Measurements from ENCODE around the gene CYTH3. TPM values are rescaled to one million over a fixed set of nuclear protein-coding genes. Genes with fewer than 3 reads are reported as not detected.

Gene CYTH3
- total and polyA plus RNA-seq, 2 donors (not counting 3 experiments of a cell fraction or from before 2014, with no cell fraction given): 8.6 to 11.2 TPM

- no peaks in the 10 kb centered on the region for H4K20me1 ChIP-seq (replicated peaks; ENCODE audit: control insufficient read depth, extremely low read depth, insufficient read depth, low read length)
- H3K79me2 ChIP-seq (ENCODE audit: control insufficient read depth, insufficient read depth, low read length): no peaks in the 10 kb centered on the region
- no peak overlapping the region for H3K4me3 ChIP-seq (replicated peaks in 1 of 3; ENCODE audit: insufficient read depth in 1 of 3, low read depth in 1 of 3, low read length in 3 of 3)
- no peaks in the 10 kb centered on the region for H3K9me3 ChIP-seq (replicated peaks; ENCODE audit: control insufficient read depth, insufficient read depth, low read length)
- peaks cover 17 to 23% of the 10 kb centered on the region in 2 experiments for H3K36me3 ChIP-seq (ENCODE audit: control insufficient read depth in 2 of 2, extremely low read depth in 1 of 2, insufficient read depth in 2 of 2, low read length in 2 of 2)
- ChIA-PET POLR2A (no interaction called here), CTCF (no interaction called here)
- no peak overlapping the region for H2AFZ ChIP-seq (ENCODE audit: low read depth, low read length)
- no TSS peak for BruUV-seq (replicated peaks)
- H3K9ac ChIP-seq (replicated peaks; ENCODE audit: extremely low read depth, insufficient read depth, low read length): no peak overlapping the region
- no peaks in the 10 kb centered on the region for H3K4me1 ChIP-seq (ENCODE audit: control insufficient read depth, extremely low read depth, insufficient read depth, low read length)
- TF ChIP-seq POLR2AphosphoS5 (IDR thresholded peaks at IDR 0.05; ENCODE audit: insufficient read depth, low read depth, low read length): no peak
- TF ChIP-seq GATA2 (IDR thresholded peaks at IDR 0.05; ENCODE audit: insufficient read depth, insufficient read length, low read depth, low read length): no peak
- TF ChIP-seq, protein P1, sequence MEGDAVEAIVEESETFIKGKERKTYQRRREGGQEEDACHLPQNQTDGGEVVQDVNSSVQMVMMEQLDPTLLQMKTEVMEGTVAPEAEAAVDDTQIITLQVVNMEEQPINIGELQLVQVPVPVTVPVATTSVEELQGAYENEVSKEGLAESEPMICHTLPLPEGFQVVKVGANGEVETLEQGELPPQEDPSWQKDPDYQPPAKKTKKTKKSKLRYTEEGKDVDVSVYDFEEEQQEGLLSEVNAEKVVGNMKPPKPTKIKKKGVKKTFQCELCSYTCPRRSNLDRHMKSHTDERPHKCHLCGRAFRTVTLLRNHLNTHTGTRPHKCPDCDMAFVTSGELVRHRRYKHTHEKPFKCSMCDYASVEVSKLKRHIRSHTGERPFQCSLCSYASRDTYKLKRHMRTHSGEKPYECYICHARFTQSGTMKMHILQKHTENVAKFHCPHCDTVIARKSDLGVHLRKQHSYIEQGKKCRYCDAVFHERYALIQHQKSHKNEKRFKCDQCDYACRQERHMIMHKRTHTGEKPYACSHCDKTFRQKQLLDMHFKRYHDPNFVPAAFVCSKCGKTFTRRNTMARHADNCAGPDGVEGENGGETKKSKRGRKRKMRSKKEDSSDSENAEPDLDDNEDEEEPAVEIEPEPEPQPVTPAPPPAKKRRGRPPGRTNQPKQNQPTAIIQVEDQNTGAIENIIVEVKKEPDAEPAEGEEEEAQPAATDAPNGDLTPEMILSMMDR (IDR thresholded peaks at IDR 0.05; ENCODE audit: extremely low read depth in 1 of 2, insufficient read depth in 1 of 2, low read depth in 1 of 2, low read length in 2 of 2): no peak
- no peak for TF ChIP-seq JUN (IDR thresholded peaks at IDR 0.05; ENCODE audit: borderline replicate concordance, insufficient read depth, insufficient read length, low read depth)
- no peak for TF ChIP-seq MYC (IDR thresholded peaks at IDR 0.05; ENCODE audit: low read depth, low read length)
- TF ChIP-seq EZH2 (IDR thresholded peaks at IDR 0.05; ENCODE audit: borderline replicate concordance, low read depth, low read length, severe bottlenecking): no peak
- TF ChIP-seq MAX (IDR thresholded peaks at IDR 0.05; ENCODE audit: insufficient read depth, insufficient read length): no peak
- no peak for TF ChIP-seq POLR2A (IDR thresholded peaks at IDR 0.05; ENCODE audit: low read depth, low read length)
- TF ChIP-seq FOS (IDR thresholded peaks at IDR 0.05; ENCODE audit: borderline replicate concordance, insufficient read depth, low read length): no peak
- dilution Hi-C loops (cut with MboI; ENCODE audit: extremely low pct_ligation_motif_present, low sequenced_read_pairs) (no loop called here), intact Hi-C loops (cut with micrococcal nuclease) (no loop called here)
- DNase-seq (ENCODE audit: low read depth, low spot score) (no peak), FAIRE-seq (no peak)
- H3K27me3 ChIP-seq (ENCODE audit: control insufficient read depth in 2 of 2, insufficient read depth in 2 of 2, low read length in 2 of 2): no peaks in the 10 kb centered on the region
- no peak overlapping the region for H3K27ac ChIP-seq (ENCODE audit: insufficient read depth, low read depth, low read length)
- no peak overlapping the region for H3K4me2 ChIP-seq (ENCODE audit: insufficient read depth, low read length)
- no peaks in the 10 kb centered on the region for H3K9me1 ChIP-seq (replicated peaks; ENCODE audit: control insufficient read depth, extremely low read depth, insufficient read depth, low read length)
Measured at GRCh38 chr7:6154542-6155404, 117.7 kb downstream of the CYTH3 start.

All from endothelial cell of umbilical vein (primary cell).